MM.1S (cell line): Measurements from ENCODE around the gene PATL1.

Experiments used
- DNase-seq: peaks from one replicate; pipeline ENCODE4 v3.0.0-alpha.2; 2015
- H2AFZ ChIP-seq: fragments of 300-600 bp; sonication (generic); 2 replicates; pipeline ENCODE4 v1.6.0; 2016; ENCODE audit warnings: antibody characterized with exemption, low read length
- H3F3A ChIP-seq: fragments of 300-600 bp; sonication (generic); 2 replicates; pipeline ENCODE4 v1.6.1; 2016; ENCODE audit warnings: mild to moderate bottlenecking, antibody characterized with exemption, low read length, moderate library complexity, mixed read lengths; ENCODE audit not compliant: insufficient read depth
- H3K27ac ChIP-seq: fragments of 300-600 bp; sonication (generic); 2 replicates; pipeline ENCODE4 v1.5.1; 2016; ENCODE audit warnings: mild to moderate bottlenecking, low read length
- H3K27me3 ChIP-seq: fragments of 300-600 bp; sonication (generic); replicated peaks from 2 replicates; pipeline ENCODE4 v1.6.0; 2016; ENCODE audit warnings: low read length; ENCODE audit not compliant: insufficient read depth
- H3K36me3 ChIP-seq: fragments of 300-600 bp; sonication (generic); replicated peaks from 2 replicates; pipeline ENCODE4 v1.6.1; 2016; ENCODE audit warnings: mild to moderate bottlenecking, low read length, mixed read lengths; ENCODE audit not compliant: insufficient read depth
- H3K4me1 ChIP-seq: fragments of 300-600 bp; sonication (generic); 2 replicates; pipeline ENCODE4 v1.6.1; 2016; ENCODE audit warnings: low read length, mixed read lengths
- H3K4me2 ChIP-seq: fragments of 300-600 bp; sonication (generic); 2 replicates; pipeline ENCODE4 v1.6.0; 2016; ENCODE audit warnings: low read depth, low read length
- H3K4me3 ChIP-seq: fragments of 300-600 bp; sonication (generic); 2 replicates; pipeline ENCODE4 v1.5.1; 2016; ENCODE audit warnings: low read length, mixed read lengths
- H3K79me2 ChIP-seq: fragments of 300-600 bp; sonication (generic); 2 replicates; pipeline ENCODE4 v1.6.1; 2016; ENCODE audit warnings: mixed run types, low read length, mixed read lengths
- H3K9ac ChIP-seq: fragments of 300-600 bp; sonication (generic); 2 replicates; pipeline ENCODE4 v1.6.1; 2016; ENCODE audit warnings: low read length, mixed read lengths
- H3K9me2 ChIP-seq: fragments of 300-600 bp; sonication (generic); replicated peaks from 2 replicates; pipeline ENCODE4 v1.6.1; 2016; ENCODE audit warnings: mild to moderate bottlenecking, low read length, mixed read lengths; ENCODE audit not compliant: insufficient read depth
- H3K9me3 ChIP-seq: fragments of 300-600 bp; sonication (generic); replicated peaks from 2 replicates; pipeline ENCODE4 v1.6.1; 2016; ENCODE audit warnings: mild to moderate bottlenecking, low read length, mixed read lengths; ENCODE audit not compliant: insufficient read depth
- H4K20me1 ChIP-seq: fragments of 300-600 bp; sonication (generic); 2 replicates; pipeline ENCODE4 v1.6.1; 2016; ENCODE audit warnings: mild to moderate bottlenecking, low read length, moderate library complexity, mixed read lengths; ENCODE audit not compliant: insufficient read depth
- EZH2 ChIP-seq: fragments of 300-600 bp; sonication (generic); optimal IDR thresholded peaks from 2 replicates; pipeline ENCODE3; 2017; ENCODE audit warnings: low read depth, mild to moderate bottlenecking, antibody characterized with exemption, low read length, mixed read lengths
- EZH2phosphoT487 ChIP-seq: fragments of 300-600 bp; sonication (generic); IDR thresholded peaks from 2 replicates; pipeline ENCODE4 v1.6.1; 2018; ENCODE audit warnings: antibody characterized with exemption, low read length
- TF ChIP-seq, protein P1 (sequence below): fragments of 300-600 bp; sonication (generic); IDR thresholded peaks from 2 replicates; pipeline ENCODE4 v1.5.1; 2016; ENCODE audit warnings: antibody characterized with exemption, low read length, mixed read lengths

Gene PATL1

GRCh38 chr11:59698506-59698905 lies 29.7 kb upstream of the PATL1 start:
- no peaks in the 10 kb centered on the region for H3F3A ChIP-seq
- no peak overlapping the region for H3K27ac ChIP-seq
- no peaks in the 10 kb centered on the region for H4K20me1 ChIP-seq
- H3K9ac ChIP-seq: no peak overlapping the region
- no peaks in the 10 kb centered on the region for H3K79me2 ChIP-seq
- no peak overlapping the region for H3K4me3 ChIP-seq
- no peak for TF ChIP-seq EZH2phosphoT487
- TF ChIP-seq, protein P1, sequence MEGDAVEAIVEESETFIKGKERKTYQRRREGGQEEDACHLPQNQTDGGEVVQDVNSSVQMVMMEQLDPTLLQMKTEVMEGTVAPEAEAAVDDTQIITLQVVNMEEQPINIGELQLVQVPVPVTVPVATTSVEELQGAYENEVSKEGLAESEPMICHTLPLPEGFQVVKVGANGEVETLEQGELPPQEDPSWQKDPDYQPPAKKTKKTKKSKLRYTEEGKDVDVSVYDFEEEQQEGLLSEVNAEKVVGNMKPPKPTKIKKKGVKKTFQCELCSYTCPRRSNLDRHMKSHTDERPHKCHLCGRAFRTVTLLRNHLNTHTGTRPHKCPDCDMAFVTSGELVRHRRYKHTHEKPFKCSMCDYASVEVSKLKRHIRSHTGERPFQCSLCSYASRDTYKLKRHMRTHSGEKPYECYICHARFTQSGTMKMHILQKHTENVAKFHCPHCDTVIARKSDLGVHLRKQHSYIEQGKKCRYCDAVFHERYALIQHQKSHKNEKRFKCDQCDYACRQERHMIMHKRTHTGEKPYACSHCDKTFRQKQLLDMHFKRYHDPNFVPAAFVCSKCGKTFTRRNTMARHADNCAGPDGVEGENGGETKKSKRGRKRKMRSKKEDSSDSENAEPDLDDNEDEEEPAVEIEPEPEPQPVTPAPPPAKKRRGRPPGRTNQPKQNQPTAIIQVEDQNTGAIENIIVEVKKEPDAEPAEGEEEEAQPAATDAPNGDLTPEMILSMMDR: no peak
- TF ChIP-seq EZH2: no peak
- no peaks in the 10 kb centered on the region for H3K27me3 ChIP-seq
- H3K4me2 ChIP-seq: no peak overlapping the region
- no peaks in the 10 kb centered on the region for H3K36me3 ChIP-seq
- no peaks in the 10 kb centered on the region for H3K9me2 ChIP-seq
- H3K9me3 ChIP-seq: no peaks in the 10 kb centered on the region
- no peak for DNase-seq
- H2AFZ ChIP-seq: no peak overlapping the region
- H3K4me1 ChIP-seq: no peaks in the 10 kb centered on the region

DNA sequence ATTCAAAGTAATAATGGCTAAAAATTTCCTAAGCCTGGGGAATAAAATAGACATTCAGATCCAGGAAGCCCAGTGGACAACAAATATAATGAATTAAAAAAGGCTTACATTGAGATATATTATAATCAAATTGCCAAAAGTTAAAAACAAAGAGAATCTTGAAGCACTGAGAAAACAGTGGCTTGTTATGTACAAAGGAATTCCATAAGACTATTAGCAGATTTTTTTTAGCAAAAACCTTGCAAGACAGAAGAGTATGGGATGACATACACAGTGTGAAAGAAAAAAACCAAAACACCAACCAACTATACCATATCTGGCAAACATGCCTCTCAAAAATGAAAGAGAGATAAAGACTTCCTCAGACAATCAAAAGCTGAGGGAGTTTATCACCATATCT lies 24.1 kb upstream of the PATL1 start:
- Histone ChIP-seq H3K79me2 (no peaks in the 10 kb centered on the region), H3K4me1 (no peaks in the 10 kb centered on the region), H2AFZ (no peak overlapping the region), H4K20me1 (no peaks in the 10 kb centered on the region), H3K4me2 (no peak overlapping the region), H3K36me3 (no peaks in the 10 kb centered on the region), H3K4me3 (no peak overlapping the region), H3F3A (no peaks in the 10 kb centered on the region), H3K9me3 (no peaks in the 10 kb centered on the region), H3K27me3 (no peaks in the 10 kb centered on the region), H3K27ac (no peak overlapping the region), H3K9ac (no peak overlapping the region), H3K9me2 (no peaks in the 10 kb centered on the region; the same call in 1 of the 2 replicates)
- DNase-seq: no peak
- TF ChIP-seq, protein P1: no peak
- no peak for TF ChIP-seq EZH2phosphoT487
- TF ChIP-seq EZH2: no peak

GRCh38 chr11:59691156-59691555 lies 22.3 kb upstream of the PATL1 start:
- no peaks in the 10 kb centered on the region for H3F3A ChIP-seq
- H3K27ac ChIP-seq: no peak overlapping the region
- H3K4me3 ChIP-seq: no peak overlapping the region
- H4K20me1 ChIP-seq: no peaks in the 10 kb centered on the region
- no peak overlapping the region for H3K4me2 ChIP-seq
- H2AFZ ChIP-seq: no peak overlapping the region
- no peaks in the 10 kb centered on the region for H3K27me3 ChIP-seq
- DNase-seq: no peak
- no peaks in the 10 kb centered on the region for H3K36me3 ChIP-seq
- no peaks in the 10 kb centered on the region; the same call in 1 of the 2 replicates for H3K9me2 ChIP-seq
- no peak for TF ChIP-seq EZH2phosphoT487
- TF ChIP-seq EZH2: no peak
- TF ChIP-seq, protein P1: no peak
- H3K9me3 ChIP-seq: no peaks in the 10 kb centered on the region
- no peak overlapping the region for H3K9ac ChIP-seq
- H3K79me2 ChIP-seq: no peaks in the 10 kb centered on the region
- H3K4me1 ChIP-seq: no peaks in the 10 kb centered on the region
